Activated naive CD8-positive, alpha-beta T cell (primary cell): ENCODE results near the gene ITGB2.

Experiments used
- H3K27ac Mint-ChIP-seq: one replicate; pipeline ENCODE4 v1.8.0; 2021; ENCODE audit warnings: mixed read lengths
- H3K27me3 Mint-ChIP-seq: one replicate; pipeline ENCODE4 v1.8.0; 2021; ENCODE audit warnings: mixed read lengths
- H3K36me3 Mint-ChIP-seq: one replicate; pipeline ENCODE4 v1.8.0; 2021; ENCODE audit warnings: mixed read lengths
- H3K4me1 Mint-ChIP-seq: one replicate; pipeline ENCODE4 v1.8.0; 2021; ENCODE audit warnings: low read depth, mixed read lengths
- H3K4me3 Mint-ChIP-seq: one replicate; pipeline ENCODE4 v1.8.0; 2021; ENCODE audit warnings: mild to moderate bottlenecking, mixed read lengths
- H3K9me3 Mint-ChIP-seq: one replicate; pipeline ENCODE4 v1.8.0; 2021; ENCODE audit warnings: low read depth, mixed read lengths

The ITGB2 gene

GRCh38 chr21:44858791-44859190 lies 61.9 kb downstream of the ITGB2 start:
- H3K27me3 Mint-ChIP-seq = no peaks in the 10 kb centered on the region

GRCh38 chr21:44858291-44858690 lies 62.4 kb downstream of the ITGB2 start:
- no peak overlapping the region for H3K4me3 Mint-ChIP-seq
- no peaks in the 10 kb centered on the region for H3K27me3 Mint-ChIP-seq
- H3K27ac Mint-ChIP-seq = no peak overlapping the region
- no peaks in the 10 kb centered on the region for H3K9me3 Mint-ChIP-seq
- H3K36me3 Mint-ChIP-seq = peaks cover 2% of the 10 kb centered on the region
- H3K4me1 Mint-ChIP-seq = peaks cover 34% of the 10 kb centered on the region

More at GRCh38 chr21:44858791-44859190, 61.9 kb downstream of the ITGB2 start:
- Mint-ChIP-seq H3K9me3 (no peaks in the 10 kb centered on the region), H3K4me1 (peaks cover 37% of the 10 kb centered on the region), H3K36me3 (peaks cover 6% of the 10 kb centered on the region), H3K27ac (no peak overlapping the region), H3K4me3 (no peak overlapping the region)

GRCh38 chr21:44857127-44857892 lies 63.4 kb downstream of the ITGB2 start:
- Mint-ChIP-seq H3K9me3 (no peaks in the 10 kb centered on the region), H3K4me3 (no peak overlapping the region), H3K27me3 (no peaks in the 10 kb centered on the region), H3K36me3 (peaks cover 2% of the 10 kb centered on the region), H3K4me1 (peaks cover 33% of the 10 kb centered on the region), H3K27ac (no peak overlapping the region)

DNA sequence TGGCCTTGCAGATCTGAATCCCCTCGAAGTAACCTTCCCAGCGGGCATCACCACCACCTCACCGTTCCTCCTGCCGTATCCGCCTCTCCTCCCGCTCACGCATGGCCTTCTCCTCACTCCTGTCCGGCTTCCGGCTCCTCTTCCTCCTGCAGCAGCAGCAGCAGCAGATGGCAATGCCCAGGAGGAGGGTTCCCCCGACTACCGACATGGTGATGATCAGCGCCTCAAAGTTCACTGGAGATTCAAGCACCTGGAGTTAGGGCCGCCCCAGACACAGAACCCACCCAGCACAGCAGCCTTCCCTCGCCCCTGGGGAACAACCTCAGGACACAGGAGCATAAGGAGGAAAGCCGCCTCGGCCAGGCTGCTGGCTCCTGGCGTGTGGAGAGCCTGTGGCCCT lies 64.6 kb downstream of the ITGB2 start:
- Mint-ChIP-seq H3K36me3 (no peaks in the 10 kb centered on the region), H3K27me3 (no peaks in the 10 kb centered on the region), H3K27ac (no peak overlapping the region), H3K4me1 (peaks cover 34% of the 10 kb centered on the region), H3K4me3 (no peak overlapping the region), H3K9me3 (no peaks in the 10 kb centered on the region)

GRCh38 chr21:44855572-44855971 lies 65.1 kb downstream of the ITGB2 start:
- no peak overlapping the region for H3K27ac Mint-ChIP-seq
- H3K36me3 Mint-ChIP-seq = no peaks in the 10 kb centered on the region
- H3K4me1 Mint-ChIP-seq = peaks cover 34% of the 10 kb centered on the region
- H3K9me3 Mint-ChIP-seq = no peaks in the 10 kb centered on the region
- no peak overlapping the region for H3K4me3 Mint-ChIP-seq
- H3K27me3 Mint-ChIP-seq = no peaks in the 10 kb centered on the region

- H3K36me3 Mint-ChIP-seq = no peaks in the 10 kb centered on the region
- no peaks in the 10 kb centered on the region for H3K9me3 Mint-ChIP-seq
- peak overlapping the region; percentile 86 for H3K27ac Mint-ChIP-seq
- H3K27me3 Mint-ChIP-seq = no peaks in the 10 kb centered on the region
- H3K4me3 Mint-ChIP-seq = no peak overlapping the region
- peaks cover 34% of the 10 kb centered on the region for H3K4me1 Mint-ChIP-seq
These were observed 65.8 kb downstream of the ITGB2 start for GRCh38 chr21:44854664-44855446.

- Mint-ChIP-seq H3K36me3 (no peaks in the 10 kb centered on the region), H3K4me3 (no peak overlapping the region), H3K27ac (peak overlapping the region; percentile 86), H3K9me3 (no peaks in the 10 kb centered on the region), H3K4me1 (peaks cover 34% of the 10 kb centered on the region), H3K27me3 (no peaks in the 10 kb centered on the region)
These were observed 66.4 kb downstream of the ITGB2 start for GRCh38 chr21:44854391-44854663.

GRCh38 chr21:44853601-44854390 lies 66.9 kb downstream of the ITGB2 start:
- Mint-ChIP-seq H3K27me3 (no peaks in the 10 kb centered on the region), H3K4me3 (no peak overlapping the region), H3K4me1 (peaks cover 34% of the 10 kb centered on the region), H3K9me3 (no peaks in the 10 kb centered on the region), H3K36me3 (no peaks in the 10 kb centered on the region), H3K27ac (peak overlapping the region; percentile 86)

GRCh38 chr21:44850905-44851657 lies 69.6 kb downstream of the ITGB2 start:
- H3K4me3 Mint-ChIP-seq = no peak overlapping the region
- peaks cover 40% of the 10 kb centered on the region for H3K4me1 Mint-ChIP-seq
- H3K27me3 Mint-ChIP-seq = no peaks in the 10 kb centered on the region
- no peaks in the 10 kb centered on the region for H3K9me3 Mint-ChIP-seq
- H3K27ac Mint-ChIP-seq = peak overlapping the region; percentile 34
- H3K36me3 Mint-ChIP-seq = no peaks in the 10 kb centered on the region

DNA sequence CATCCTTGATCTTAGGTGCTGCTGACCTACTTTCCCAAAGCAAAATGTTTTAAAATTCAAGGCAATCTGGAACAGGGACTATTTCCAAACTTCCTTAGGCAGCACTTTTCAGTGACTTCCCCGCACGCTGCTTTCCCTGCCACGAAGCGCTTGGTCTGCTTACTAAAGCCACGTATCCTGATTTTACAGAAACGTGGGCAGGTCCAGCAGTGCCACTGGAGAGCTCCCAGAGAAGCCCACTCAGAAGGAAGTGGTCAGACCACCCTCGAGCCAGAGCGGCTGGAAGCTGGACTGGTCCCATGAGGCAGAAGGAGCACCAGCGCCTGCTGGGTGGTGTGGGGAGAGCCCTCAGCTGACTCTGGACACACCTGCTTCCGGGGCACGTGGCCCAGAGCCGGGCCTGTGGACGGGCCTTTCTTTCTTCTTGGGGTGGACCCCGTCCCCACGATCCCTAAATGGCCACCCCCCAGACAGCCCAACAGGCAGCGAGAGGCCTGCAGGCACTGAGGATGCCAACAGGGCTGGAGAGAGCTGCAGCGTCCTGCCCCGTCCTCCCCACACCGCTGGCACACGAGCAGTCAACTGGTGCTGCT lies 70.4 kb downstream of the ITGB2 start:
- peaks cover 41% of the 10 kb centered on the region for H3K4me1 Mint-ChIP-seq
- no peak overlapping the region for H3K27ac Mint-ChIP-seq
- H3K9me3 Mint-ChIP-seq = no peaks in the 10 kb centered on the region
- H3K36me3 Mint-ChIP-seq = no peaks in the 10 kb centered on the region
- H3K27me3 Mint-ChIP-seq = no peaks in the 10 kb centered on the region
- H3K4me3 Mint-ChIP-seq = no peak overlapping the region

GRCh38 chr21:44849616-44850130 lies 71.0 kb downstream of the ITGB2 start:
- Mint-ChIP-seq H3K4me3 (no peak overlapping the region), H3K36me3 (no peaks in the 10 kb centered on the region), H3K27ac (no peak overlapping the region), H3K27me3 (no peaks in the 10 kb centered on the region), H3K4me1 (peaks cover 36% of the 10 kb centered on the region), H3K9me3 (no peaks in the 10 kb centered on the region)

DNA sequence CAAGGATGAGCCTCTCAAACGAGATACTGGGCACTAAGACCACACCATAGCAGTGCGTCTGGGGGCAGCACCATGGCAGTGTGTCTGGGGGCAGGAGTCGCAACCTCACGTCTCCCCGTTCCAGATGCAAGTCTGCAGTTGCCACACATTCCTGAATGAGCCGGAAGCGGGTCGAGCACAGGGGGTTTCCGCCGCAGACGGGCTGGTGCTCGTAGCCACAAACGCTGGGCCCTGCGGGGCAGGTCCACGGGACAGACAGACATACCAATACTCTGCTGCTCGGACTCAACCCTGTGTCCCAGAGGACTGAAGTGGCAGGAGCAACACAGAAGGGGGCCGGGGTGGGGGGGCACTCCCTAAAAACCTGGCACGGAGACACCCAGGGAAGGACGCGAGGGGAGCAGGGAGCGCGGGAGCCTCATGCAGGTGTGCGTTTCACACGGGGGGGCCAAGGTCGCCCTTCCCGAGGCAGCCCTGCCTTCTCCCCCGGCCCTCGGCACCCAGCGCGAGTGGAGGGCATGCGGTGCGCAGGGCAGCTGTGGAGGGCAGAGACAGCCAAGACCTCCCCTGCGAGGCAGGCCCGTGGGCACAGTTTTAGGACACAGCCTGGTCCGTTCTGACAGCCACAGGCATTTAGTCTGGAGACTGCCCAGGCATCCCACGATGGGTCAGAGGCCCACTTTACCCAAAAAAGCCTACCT lies 71.7 kb downstream of the ITGB2 start:
- Mint-ChIP-seq H3K4me1 (peaks cover 31% of the 10 kb centered on the region), H3K27me3 (no peaks in the 10 kb centered on the region), H3K36me3 (no peaks in the 10 kb centered on the region), H3K27ac (no peak overlapping the region), H3K4me3 (no peak overlapping the region), H3K9me3 (no peaks in the 10 kb centered on the region)

GRCh38 chr21:44847261-44848056 lies 73.2 kb downstream of the ITGB2 start:
- Mint-ChIP-seq H3K27me3 (no peaks in the 10 kb centered on the region), H3K36me3 (no peaks in the 10 kb centered on the region), H3K27ac (no peak overlapping the region), H3K4me1 (peaks cover 25% of the 10 kb centered on the region), H3K4me3 (no peak overlapping the region), H3K9me3 (no peaks in the 10 kb centered on the region)
